ENCODE data around the gene PPP1R9B.

GRCh38 chr17:50177983-50178834 lies 27.7 kb upstream of the PPP1R9B start:
- peak in 1 of 2 donors; percentile 46 for TF ChIP-seq POLR2A (IDR thresholded peaks at IDR 0.05)
- TF ChIP-seq, protein P1, sequence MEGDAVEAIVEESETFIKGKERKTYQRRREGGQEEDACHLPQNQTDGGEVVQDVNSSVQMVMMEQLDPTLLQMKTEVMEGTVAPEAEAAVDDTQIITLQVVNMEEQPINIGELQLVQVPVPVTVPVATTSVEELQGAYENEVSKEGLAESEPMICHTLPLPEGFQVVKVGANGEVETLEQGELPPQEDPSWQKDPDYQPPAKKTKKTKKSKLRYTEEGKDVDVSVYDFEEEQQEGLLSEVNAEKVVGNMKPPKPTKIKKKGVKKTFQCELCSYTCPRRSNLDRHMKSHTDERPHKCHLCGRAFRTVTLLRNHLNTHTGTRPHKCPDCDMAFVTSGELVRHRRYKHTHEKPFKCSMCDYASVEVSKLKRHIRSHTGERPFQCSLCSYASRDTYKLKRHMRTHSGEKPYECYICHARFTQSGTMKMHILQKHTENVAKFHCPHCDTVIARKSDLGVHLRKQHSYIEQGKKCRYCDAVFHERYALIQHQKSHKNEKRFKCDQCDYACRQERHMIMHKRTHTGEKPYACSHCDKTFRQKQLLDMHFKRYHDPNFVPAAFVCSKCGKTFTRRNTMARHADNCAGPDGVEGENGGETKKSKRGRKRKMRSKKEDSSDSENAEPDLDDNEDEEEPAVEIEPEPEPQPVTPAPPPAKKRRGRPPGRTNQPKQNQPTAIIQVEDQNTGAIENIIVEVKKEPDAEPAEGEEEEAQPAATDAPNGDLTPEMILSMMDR (IDR thresholded peaks at IDR 0.05): peak in 5 of 6 experiments; percentile 23 to 56 (median 52)
